ENCODE results near the gene MYO15B.

Gene MYO15B

DNA sequence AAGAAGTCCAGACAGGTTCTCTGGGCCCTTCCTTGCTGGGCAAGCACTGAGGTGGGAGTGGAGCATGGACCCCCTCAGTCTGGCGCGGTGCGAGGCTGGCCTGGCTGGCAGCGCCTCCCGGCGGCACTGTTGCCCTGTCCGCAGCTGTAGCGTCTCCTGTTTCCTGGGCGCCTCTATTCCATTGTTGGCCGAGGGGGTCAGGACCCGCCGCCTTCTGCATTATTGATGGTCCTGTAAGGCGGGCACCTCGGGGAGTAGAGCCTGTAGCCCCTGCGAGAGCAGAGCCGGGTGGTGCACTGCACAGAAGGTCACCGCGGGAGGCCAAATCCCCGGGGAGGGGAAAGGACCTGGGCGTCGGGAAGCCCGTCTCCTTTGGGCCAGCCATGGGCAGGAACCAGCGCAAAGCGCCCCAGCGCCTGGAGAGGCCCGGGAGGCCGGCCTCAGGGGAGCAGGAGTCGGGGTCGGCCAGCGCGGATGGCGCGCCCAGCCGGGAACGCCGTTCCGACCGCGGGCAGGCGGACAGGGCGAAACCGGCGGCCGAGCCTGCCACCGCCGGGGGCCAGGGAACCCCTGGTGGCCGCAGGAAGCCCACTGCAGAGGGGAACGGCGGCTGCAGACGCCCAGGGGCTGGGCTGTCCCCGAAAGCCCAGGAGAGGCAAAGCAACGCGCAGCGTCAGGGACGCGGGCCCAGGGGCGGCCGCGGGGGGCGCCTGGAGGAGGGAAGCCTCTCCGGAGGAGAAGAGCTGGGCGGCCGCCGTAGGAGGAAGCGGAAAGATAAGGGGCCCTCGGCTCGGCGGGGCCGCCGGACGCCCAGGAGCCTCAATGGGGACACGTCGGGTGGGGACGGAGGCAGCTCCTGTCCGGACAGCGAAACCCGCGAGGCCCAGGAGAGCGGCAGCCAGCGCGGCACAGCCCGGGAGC lies at the start of gene MYO15B:
Gene MYO15B, plus strand, starts transcription at position 126 of the 921 bp plus-strand sequence. Its CDS starts 258 bp downstream, at position 384.
- DNase-seq = peak; percentile 52

DNA sequence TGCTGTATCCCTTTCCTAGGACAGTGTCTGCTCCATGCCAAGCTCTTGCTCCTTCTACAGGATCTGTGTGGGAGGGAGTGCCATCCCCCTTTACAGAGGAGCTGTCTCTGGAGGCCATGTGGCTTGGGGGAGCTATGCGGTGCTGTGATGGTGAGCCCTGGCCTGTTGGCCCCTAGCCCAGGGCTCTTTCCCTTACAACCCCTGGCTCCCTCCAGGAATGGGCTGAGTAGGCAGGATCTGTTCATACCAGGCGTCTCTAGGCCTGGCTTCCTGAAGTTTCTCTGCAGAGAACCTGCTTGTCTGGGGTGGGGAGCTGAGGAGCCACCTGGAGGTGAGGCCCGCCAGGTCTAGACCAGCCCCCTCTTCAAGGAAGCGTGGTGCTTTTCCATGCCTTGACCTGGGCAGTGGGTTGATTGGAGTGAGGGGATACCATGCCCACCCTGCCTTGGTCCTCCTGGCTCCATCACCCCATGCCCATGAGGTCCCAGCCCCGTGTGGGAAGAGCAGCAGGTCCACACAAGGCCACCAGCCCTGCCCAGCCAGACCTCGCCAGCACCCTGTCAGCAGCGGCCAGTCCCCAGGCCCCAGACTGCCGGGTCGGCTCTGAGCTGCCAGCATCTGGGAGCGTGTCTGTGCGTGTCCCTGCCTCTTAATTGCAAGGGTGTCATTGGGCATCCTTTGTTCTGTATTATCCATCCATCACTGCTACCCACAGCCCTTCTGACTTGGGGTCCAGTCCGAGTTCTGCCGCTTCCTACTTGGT lies 47.5 kb upstream of the MYO15B start:
- DNase-seq = no peak

DNA sequence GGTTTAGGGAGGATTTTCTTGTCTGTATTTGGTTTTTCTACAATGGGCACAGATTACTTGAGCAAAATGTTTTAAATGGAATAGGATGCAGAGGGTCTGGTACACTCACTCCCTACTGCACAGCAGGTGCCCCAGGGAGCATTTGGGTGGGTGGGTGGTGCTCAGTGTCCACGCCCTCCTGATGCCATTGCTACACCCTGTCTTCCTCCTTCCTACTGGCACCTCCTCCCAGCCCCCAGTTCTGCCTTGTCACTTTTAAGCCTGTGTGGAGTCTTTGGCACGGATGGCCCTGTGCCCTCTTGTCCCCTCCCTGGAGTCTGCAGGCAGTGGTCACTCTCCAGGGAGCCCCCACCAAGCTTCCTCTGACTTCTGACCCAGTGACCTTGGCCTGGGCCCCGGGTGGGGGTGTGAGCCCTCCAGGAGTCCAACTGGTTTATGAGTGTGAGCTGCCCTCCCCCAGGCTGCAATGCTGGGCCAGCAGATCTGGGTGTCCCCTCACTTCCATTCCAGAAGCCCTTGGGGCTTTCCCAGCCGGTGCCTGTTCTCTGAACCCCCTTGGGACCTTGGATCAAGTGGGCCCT lies 46.6 kb upstream of the MYO15B start:
- DNase-seq = no peak

GRCh38 chr17:75542229-75542628 lies 45.4 kb upstream of the MYO15B start:
- no peak for DNase-seq

DNA sequence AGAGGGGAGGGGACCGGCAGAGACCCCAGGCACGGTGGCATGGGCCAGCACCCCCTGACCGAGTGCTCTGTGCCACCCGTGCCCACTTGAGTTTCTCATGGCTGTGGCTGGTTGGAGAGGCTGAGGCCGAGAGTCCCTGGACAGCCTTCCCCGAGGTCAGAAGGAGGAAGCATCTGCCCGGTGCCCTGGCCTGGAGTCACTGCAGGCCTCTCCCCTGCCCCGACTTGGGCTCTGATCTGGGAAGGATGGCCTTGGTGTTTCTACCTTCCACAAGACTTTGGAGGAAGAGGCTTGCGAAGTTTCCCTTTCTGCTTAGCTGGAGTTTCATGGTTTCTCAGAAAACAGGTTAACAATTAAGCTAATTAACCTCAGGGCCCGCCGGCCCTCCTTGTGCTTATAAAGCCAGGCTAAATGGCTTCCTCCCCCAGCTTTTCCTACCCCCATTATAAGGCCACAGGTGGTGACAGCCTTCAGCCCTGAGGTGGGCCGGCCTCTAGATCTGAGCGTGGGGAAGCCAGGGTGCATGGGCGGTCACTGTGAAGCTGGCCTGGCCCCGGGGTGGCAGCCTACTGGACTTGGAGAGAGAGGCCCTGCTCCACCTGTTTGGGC lies 44.8 kb upstream of the MYO15B start:
- DNase-seq = no peak

- DNase-seq = no peak
Observed at GRCh38 chr17:75544250-75544649, 43.4 kb upstream of the MYO15B start.

GRCh38 chr17:75546181-75546580 lies 41.4 kb upstream of the MYO15B start:
- no peak for DNase-seq

GRCh38 chr17:75547091-75547490 lies 40.5 kb upstream of the MYO15B start:
- no peak for DNase-seq

- DNase-seq = no peak
Observed at GRCh38 chr17:75548813-75549212, 38.8 kb upstream of the MYO15B start.

- no peak for DNase-seq
Observed at GRCh38 chr17:75549246-75550138, 38.1 kb upstream of the MYO15B start.

DNA sequence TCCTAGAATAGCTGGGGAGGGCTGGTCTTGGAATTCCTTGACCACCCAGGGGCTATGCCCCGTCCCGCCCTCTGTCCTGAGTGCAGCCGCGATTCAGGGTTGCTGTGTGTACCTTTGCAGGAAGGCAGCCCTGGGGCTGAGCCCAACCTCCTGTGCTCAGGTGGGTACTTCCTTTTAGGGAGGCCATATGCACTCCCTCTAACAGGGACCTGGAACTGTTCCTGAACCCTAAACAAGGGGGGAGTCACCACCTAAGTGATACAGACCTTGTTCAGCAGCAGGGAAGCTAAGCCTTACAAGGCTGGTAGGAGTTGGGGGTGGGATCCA lies 37.5 kb upstream of the MYO15B start:
- DNase-seq = no peak

DNA sequence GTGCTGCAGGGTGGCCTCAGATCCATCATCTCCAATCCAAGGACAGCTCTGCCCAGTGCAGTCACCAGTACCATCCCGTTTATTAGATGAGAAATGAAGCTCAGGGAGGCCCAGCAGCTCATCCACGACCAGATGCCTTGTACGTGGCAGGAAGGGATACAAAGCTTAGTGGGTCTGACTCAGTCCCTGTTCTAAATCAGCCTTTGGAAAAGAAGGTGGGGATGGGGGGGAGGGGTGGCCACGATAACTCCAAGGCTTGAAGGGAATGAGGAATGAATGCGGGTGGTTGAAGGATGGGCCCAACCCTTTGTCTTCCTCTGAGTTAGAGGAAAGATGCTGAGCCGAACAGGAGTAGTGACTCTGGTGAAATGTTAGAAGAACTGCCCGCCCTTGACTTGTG lies 36.3 kb upstream of the MYO15B start:
- DNase-seq = no peak

DNA sequence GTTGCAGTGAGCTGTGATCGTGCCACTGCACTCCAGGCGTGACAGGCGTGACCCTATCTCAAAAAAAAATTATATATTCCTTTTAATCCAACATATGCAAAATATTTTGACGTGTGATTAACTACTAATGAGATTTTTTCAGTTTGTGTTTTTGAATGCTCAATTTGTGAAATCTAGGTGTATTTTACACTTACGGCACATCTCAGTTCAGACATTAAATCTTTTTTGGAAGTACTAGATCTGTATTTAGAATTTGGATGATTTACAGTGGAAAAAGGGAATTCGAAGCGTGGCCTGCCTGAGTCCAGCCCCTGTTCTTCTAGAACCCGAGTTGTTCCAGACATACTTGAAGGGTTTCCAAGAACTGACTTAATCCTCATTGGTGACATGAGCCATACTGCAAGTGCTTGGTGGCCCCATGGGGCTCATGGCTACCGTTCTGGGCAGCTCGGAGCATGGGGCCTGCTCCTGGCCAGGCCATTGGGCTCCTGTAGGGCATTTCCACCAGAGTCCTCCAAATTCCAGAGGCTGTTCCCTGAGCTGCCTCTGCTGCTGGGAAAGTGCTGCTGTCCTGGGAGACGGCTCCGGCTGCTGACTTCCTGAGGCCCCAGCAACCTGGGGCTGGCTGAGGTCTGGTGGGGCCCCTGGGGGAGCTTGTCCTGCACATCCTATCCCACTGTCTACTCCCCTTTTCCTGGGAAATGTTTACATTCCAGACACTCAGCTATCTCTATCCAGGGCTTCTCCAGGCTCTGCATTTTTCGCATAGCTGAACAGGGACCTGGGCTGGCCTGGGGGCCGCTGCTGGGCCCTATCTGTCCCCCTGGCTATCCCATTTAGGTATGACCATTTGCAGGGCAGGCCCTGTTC lies 34.9 kb upstream of the MYO15B start:
- DNase-seq = no peak

DNA sequence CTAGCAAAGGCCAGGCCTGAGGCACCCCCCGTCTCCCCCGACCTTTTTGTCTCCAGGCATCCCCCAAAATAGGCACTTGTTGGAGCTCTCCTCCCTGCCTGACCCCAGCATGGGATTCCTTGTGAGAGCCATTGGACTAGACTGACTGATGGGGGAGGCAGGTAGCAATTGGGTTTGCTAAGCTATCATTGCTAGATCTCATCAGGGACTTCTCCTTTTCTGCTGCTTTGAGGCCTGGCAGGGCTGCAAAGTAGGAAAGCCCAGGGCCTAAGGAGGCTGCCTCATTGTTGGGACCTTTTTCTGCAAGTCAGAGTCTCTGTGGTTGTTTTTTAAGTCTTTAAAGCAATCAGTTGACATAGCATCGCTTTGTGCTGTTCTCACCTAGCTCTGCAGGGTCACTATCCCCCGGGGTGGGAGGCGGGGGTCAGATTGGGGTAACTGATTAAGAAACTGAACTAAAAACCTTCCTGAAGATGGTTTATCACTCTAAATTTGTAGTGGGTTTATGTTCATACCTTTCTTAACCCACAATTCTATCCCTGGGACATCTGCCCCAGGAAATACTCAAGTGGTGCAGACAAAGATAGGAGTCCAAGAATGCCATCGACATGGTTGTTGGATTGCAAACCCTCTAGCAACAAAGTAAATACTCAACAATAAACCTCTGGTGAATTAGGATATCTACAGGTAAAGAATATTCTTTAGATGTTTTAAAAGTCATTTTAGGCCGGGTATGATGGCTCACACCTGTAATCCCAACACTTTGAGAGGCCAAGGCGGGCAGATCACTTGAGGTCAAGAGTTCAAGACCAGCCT lies 34.1 kb upstream of the MYO15B start:
- DNase-seq = no peak

- DNase-seq = no peak
Observed at GRCh38 chr17:75555679-75556153, 31.9 kb upstream of the MYO15B start.

DNA sequence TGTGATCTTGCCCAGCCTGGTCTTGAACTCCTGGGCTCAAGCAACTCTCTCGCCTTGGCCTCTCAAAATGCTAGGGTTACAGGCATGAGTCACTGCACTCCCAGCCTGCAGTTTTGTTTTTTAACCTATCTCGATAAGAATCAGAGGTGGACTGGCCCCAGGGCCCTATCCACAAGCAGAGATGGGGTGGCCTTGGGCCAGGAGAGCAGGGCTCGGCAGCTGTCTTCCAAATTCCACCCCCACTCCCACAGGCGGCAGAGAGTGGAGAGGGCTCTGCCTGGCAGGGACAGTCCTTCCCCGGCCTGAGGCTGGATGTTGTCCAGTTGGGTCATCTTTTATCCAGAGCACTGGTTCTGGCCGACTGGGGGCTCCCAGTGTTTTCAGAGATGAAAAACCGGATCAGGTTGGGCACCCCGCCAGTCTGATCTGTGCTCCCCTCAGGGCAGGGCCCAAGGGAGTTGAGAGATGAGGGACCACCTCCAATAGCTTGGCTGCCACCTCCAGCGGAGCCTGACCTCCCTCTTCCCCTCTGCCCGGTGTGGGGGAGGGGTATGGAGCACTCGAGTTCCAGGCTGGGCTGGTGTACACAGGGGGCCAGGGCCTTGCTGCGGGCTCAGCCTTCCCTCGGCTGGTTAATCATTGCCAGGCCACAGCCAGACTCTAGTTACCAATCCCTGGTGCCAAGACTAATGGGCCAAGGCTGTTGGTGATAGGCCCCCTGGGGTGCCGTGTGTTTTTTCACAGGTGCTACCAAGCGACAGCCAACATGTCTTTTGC lies 30.3 kb upstream of the MYO15B start:
- no peak for DNase-seq

DNA sequence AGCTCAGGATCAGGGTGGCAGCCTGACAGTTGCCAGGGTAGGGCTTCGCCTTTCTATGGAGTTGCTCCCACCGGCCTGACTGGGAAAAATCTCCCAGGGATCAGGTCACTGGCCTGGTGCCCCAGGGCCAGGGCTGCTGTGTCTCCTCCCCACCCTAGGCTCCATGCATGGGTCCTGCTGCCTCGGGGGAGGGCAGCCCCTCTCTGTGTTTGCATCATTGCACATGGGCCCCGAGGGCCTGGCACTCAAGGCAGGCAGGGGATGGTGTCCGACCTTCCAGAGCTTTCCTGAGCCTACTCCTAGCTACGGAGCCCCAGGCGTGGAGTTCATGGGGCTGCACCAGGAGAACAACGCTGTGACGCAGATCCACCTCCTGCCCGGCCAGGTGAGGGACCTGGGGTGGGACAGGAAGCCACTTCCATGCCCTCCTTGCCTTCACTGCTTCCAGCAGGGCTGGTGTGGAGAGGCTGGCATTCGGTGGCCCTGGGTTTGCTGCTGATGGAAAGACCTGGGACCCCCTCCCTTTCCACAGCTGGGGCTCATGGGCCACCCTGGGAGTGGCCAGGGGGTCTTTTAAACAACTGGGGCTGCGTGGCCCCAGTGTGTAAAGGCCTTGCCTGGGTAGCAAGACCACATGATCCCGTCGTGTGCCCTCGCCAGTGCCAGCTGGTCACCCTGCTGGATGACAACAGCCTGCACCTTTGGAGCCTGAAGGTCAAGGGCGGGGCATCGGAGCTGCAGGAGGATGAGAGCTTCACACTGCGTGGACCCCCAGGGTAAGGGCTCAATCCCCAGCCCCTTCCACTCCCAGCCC lies 29.5 kb upstream of the MYO15B start:
- no peak for DNase-seq
